Stimulated activated memory B cell treated with anti-CD40 and anti-IgM and Interleukin-4, amounts not matched to agents 10 μg/mL and 1 μg/mL and 100 μg/mL, for 72 hours (primary cell): ENCODE results near the gene ZNF74.

Source experiments
- ATAC-seq: fragments of 150-1000 bp; cut with Tn5 transposase; 2 replicates; pipeline ENCODE4 v1.10.0; 2021
- H3K27ac Mint-ChIP-seq: one replicate; pipeline ENCODE4 v1.8.0; 2022; ENCODE audit warnings: mild to moderate bottlenecking, mixed read lengths
- H3K27me3 Mint-ChIP-seq: one replicate; pipeline ENCODE4 v1.8.0; 2022; ENCODE audit warnings: mixed read lengths
- H3K36me3 Mint-ChIP-seq: one replicate; pipeline ENCODE4 v1.8.0; 2022; ENCODE audit warnings: mixed read lengths
- H3K4me1 Mint-ChIP-seq: one replicate; pipeline ENCODE4 v1.8.0; 2022; ENCODE audit warnings: mixed read lengths
- H3K4me3 Mint-ChIP-seq: one replicate; pipeline ENCODE4 v1.8.0; 2022; ENCODE audit warnings: mild to moderate bottlenecking, moderate library complexity, mixed read lengths
- H3K9me3 Mint-ChIP-seq: one replicate; pipeline ENCODE4 v1.8.0; 2022; ENCODE audit warnings: mixed read lengths

Gene ZNF74

DNA sequence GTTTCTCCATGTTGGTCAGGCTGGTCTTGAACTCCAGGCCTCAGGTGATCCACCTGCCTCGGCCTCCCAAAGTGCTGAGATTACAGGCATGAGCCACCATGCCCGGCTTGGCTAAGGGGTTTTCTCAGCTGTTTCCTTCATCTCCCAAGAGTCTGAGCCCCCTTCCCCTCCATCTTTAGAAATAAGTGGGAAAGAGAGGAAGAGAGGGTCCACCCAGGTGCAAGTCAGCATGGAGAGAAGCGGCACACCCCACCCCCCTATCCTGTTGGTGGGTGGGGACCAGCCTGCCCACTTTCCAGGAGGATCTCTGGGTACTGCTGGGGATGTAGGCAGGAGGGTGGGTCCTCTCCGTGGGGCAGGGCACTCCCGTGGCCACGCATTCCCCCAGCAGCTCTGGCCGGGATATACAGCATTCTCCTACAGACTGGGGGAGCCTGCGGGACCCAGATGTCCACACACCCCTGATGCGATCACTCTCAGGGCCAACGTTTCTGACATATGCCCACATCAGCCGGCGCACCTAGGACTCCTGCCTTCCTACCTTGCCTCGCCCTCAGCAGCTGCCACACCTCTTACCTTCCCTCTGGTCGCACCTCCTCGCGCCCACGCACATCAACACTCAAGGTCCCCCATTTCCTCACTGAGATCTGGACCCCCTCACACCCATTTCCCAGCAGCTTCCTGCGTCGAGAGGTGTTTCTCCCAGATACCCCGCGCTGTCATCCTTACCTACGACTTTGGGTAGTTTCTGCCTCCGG is 34.7 kb downstream of the ZNF74 start:
- peak overlapping the region; percentile 89 for H3K4me3 Mint-ChIP-seq
- no peaks in the 10 kb centered on the region for H3K36me3 Mint-ChIP-seq
- peak overlapping the region; percentile 58 for H3K27ac Mint-ChIP-seq
- peaks cover 19% of the 10 kb centered on the region for H3K4me1 Mint-ChIP-seq
- peaks cover 69% of the 10 kb centered on the region for H3K27me3 Mint-ChIP-seq
- H3K9me3 Mint-ChIP-seq, result no peaks in the 10 kb centered on the region
- no peak for ATAC-seq

DNA sequence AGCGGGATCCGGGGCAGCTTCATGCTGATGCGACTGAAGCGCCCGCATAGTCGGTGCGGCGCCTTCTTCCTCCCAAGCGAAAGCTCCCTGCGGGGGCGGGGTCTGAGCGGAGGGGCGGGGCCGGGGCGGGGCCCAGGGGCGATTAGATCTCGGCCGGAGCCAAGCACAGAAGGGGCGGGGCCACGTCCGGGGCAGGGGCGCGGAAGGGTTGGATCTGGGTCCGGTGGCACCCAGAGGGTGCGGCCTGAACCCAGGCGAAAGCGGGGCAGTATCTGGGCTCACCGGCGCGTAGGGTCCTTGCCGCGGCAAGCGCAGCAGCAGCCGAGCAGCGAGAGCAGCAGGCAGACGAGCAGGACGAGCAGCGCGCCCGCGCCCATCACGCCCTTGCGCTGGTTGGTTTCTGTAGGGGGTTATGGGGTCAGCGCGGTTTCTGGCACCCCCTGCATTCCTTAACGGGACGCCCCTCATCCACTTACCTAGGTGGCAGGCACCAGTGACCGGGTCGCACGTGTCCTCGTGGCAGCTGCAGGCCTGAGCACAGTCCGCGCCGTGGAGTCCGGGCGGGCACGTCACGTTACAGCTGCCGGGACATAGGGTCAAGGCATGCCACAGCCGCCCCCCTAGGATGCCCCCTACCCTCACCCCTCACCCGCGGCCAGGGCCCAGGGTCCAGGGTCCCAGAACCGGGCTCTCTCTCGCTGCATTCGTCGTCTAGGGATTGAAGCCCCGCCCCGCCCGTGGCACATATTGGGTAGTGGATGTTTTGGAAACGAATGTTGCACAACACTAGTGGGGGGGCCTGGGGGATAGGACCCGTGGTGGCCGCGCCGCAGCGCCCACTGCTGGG is 35.5 kb downstream of the ZNF74 start:
- peak; percentile 82 for ATAC-seq
- Mint-ChIP-seq H3K4me3 (peak overlapping the region; percentile 89), H3K36me3 (no peaks in the 10 kb centered on the region), H3K27ac (peak overlapping the region; percentile 58), H3K9me3 (no peaks in the 10 kb centered on the region), H3K27me3 (peaks cover 69% of the 10 kb centered on the region), H3K4me1 (peaks cover 19% of the 10 kb centered on the region)

DNA sequence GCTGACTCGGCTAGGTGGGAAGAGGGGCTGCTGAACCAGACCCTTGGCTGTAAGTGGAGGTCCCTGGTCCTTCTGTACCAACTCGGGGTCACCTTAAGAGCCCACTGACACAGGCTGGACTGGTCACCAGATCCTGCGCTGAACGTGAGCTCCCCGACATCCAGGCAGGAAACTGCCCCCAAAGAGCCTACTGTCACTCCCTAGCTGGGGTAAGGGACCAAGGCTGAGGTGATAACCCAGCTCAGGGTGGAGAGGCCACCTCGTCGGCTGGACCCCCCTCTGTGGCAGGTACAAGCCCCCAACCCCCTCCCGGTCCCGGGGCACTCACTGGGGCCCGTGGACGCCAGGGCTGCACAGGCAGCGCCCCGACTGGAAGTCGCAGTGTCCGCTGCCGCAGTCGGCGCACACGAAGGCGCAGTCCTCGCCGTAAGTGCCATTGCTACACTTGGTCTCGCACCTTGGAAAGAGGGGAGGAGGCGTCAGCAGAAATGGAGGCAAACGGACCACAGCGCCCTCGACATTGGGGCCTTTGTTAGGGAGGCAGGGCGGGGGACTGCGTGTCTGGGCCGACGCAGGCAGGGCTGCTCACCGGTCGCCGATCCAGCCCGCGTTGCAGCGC is 36.3 kb downstream of the ZNF74 start:
- ATAC-seq, result peak; percentile 2
- Mint-ChIP-seq H3K4me1 (peaks cover 14% of the 10 kb centered on the region), H3K27ac (no peak overlapping the region), H3K36me3 (no peaks in the 10 kb centered on the region), H3K27me3 (peaks cover 69% of the 10 kb centered on the region), H3K4me3 (peak overlapping the region; percentile 89), H3K9me3 (no peaks in the 10 kb centered on the region)

DNA sequence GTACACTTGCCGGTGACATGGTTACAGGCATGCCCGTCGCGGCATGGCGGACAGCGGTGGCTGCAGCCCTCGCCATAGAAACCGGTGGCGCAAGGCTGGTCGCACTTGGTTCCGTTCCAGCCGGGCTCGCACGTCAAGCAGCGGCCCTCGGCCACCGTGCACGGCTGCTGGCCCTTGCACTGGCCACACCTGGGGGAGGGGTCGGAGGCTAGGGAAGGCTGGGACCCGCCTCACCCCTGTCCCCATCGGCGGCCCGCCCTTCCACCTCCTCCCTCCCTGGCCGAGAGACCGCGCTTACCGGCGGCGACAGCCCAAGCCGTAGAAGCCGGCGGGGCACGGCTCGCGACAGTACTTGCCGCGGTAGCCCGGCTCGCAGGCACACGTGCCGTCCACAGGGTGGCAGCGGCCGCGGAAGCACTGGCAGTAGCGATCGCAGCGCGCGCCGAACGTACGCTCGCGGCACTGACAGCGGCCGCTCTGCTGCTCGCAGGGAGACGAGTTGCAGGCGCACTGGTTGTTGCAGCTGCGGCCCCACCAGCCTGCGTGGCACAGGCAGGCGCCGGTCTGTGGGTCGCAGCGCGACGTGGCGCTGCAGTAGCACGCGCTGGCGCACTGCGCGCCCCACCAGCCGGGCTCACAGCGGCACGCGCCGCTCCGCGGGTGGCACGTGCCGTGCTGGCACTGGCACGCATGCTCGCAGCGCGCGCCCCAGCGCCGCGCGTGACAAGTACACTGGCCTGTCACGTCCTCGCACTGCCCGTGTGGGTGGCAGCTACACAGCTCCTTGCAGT is 37.0 kb downstream of the ZNF74 start:
- ATAC-seq, result peak; percentile 53
- Mint-ChIP-seq H3K4me1 (peaks cover 13% of the 10 kb centered on the region), H3K27me3 (peaks cover 73% of the 10 kb centered on the region)

DNA sequence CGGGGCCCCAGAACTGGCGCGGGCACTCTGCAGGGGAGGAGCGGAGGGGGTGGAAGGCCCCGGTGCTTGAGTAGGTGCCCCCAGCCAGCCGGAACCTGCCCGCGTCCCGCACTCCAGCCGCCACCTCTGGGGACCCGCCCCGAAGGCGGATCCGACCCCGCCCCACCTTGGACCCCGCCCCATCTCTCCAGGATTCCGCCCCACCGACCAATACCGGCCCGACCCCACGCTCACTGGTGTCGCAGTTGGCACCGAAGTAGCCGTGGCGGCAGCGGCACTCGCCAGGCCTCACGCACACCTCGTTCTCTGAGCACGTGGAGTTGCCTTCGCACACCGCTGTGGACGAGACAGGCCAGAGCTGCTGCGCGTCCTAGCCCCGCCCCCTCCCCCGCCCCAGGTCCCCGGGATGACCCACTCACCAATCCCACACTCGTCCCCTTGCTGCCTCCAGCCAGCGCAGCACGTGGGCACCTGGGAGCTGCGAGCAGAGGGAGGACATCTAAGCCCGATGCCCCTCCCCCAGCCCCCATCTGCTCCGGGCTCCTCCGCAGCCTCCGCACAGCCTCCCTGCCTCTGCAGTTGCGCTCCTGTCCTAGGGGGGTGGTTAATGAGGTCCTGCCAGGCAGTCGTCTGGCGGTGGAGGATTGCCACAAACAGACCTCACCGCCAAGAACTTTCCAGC is 37.7 kb downstream of the ZNF74 start:
- H3K27me3 Mint-ChIP-seq, result peaks cover 75% of the 10 kb centered on the region
- H3K9me3 Mint-ChIP-seq, result no peaks in the 10 kb centered on the region
- ATAC-seq, result no peak
- no peak overlapping the region for H3K27ac Mint-ChIP-seq
- peak overlapping the region; percentile 28 for H3K4me3 Mint-ChIP-seq
- H3K36me3 Mint-ChIP-seq, result no peaks in the 10 kb centered on the region
- peaks cover 15% of the 10 kb centered on the region for H3K4me1 Mint-ChIP-seq

More for the DNA sequence above, 37.0 kb downstream of the ZNF74 start:
- no peak overlapping the region for H3K27ac Mint-ChIP-seq
- H3K4me3 Mint-ChIP-seq, result peak overlapping the region; percentile 68
- no peaks in the 10 kb centered on the region for H3K36me3 Mint-ChIP-seq
- no peaks in the 10 kb centered on the region for H3K9me3 Mint-ChIP-seq

DNA sequence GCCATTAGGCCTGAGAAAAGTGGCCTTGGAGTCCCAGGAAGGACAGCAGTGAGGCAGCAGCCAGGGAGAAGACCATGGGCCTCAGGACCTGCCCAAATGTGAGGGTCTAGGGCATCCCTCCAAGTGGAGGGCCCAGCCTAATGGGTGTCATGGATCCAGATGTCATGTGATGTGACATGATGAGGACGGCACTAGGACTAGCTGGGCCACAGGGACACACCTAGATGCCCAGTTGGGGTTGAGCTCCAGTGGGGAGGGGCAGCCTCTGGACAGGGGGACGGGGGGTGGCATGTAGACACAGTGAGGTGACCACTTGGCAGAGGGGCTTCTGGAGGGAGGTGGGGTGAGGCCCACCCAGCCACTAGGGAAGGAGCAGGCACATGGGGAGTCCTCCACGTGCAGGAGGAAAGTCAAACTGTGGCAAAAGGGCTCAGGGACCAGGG is 38.3 kb downstream of the ZNF74 start:
- no peaks in the 10 kb centered on the region for H3K36me3 Mint-ChIP-seq

DNA sequence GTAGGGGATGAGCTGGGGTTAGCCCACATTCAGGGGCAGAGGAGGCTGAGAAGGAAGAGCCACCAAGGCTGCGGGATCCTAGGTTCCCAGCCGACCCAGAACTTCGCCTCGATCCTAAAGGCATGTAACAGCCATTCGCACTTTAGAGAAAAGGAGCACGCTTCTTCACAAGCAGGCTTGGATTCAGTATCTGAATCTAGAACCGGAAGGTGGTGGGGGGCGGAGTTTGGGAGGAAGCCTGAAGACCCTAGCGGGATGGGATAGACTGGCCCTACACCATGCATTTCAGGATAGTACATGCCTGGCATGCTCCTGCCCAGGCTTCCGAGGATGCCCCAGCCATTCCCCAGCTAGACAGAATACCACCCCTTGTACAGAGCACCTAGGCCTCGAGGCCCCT is 39.2 kb downstream of the ZNF74 start:
- Mint-ChIP-seq H3K27ac (no peak overlapping the region), H3K4me3 (no peak overlapping the region), H3K27me3 (peaks cover 72% of the 10 kb centered on the region), H3K4me1 (peaks cover 25% of the 10 kb centered on the region), H3K36me3 (no peaks in the 10 kb centered on the region), H3K9me3 (no peaks in the 10 kb centered on the region)
- no peak for ATAC-seq

More for the DNA sequence above, 38.3 kb downstream of the ZNF74 start:
- Mint-ChIP-seq H3K9me3 (no peaks in the 10 kb centered on the region), H3K27ac (no peak overlapping the region), H3K4me3 (peak overlapping the region; percentile 28), H3K4me1 (peaks cover 21% of the 10 kb centered on the region), H3K27me3 (peaks cover 75% of the 10 kb centered on the region)
- no peak for ATAC-seq

DNA sequence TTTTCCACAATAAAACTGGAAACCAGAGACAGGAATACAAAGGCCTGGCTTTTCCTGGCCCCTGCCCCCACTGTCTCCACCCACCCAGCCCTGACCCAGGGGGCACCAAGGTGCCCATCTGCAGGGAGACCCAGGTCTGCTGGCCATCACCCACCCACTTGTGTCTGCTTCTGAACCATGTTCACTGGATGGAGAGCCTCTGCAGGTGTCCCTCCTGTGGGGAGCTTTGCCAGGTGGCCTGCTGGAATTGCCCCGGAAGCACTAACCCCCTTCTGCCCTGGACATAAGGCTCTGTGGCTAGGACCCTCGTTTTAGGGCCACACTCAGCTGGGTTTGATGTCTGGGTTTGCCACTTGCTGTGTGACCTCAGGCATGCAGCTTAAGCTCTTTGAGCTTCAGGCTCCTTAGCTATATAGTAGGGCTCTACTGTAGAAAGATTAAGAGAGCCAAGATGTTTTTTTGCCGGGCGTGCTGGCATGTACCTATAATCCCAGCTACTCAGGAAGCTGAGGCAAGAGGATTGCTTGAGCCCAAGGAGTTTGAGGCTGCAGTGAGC is 39.8 kb downstream of the ZNF74 start:
- Mint-ChIP-seq H3K4me1 (peaks cover 28% of the 10 kb centered on the region), H3K9me3 (no peaks in the 10 kb centered on the region), H3K4me3 (no peak overlapping the region), H3K27ac (no peak overlapping the region), H3K27me3 (peaks cover 72% of the 10 kb centered on the region), H3K36me3 (no peaks in the 10 kb centered on the region)
- ATAC-seq, result no peak

DNA sequence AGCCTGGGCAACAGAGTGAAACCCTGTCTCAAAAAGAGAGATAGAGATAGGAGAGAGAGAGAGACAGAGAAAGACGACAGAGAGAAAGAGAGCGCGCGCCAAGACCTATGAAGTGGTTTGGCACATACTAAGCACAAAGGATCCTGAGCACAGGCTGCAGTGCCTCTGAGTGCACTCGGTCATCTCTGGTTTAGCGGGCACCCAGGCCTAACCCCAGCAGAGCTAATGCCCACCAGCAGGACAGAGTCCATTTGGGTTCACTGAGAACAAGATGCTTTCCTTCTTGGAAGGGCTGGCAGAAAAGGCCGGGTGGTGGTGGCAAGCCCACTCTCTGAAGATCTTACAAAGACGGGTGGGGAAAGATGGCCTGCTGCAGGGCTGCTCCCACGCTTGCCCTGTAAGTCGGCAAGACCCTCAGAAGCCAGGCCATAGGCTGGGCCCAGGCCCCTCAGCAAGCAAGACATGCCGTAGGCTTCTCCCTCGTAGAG is 40.4 kb downstream of the ZNF74 start:
- Mint-ChIP-seq H3K36me3 (no peaks in the 10 kb centered on the region), H3K9me3 (no peaks in the 10 kb centered on the region), H3K4me1 (peaks cover 23% of the 10 kb centered on the region), H3K4me3 (no peak overlapping the region), H3K27ac (no peak overlapping the region), H3K27me3 (peaks cover 69% of the 10 kb centered on the region)
- ATAC-seq, result no peak

DNA sequence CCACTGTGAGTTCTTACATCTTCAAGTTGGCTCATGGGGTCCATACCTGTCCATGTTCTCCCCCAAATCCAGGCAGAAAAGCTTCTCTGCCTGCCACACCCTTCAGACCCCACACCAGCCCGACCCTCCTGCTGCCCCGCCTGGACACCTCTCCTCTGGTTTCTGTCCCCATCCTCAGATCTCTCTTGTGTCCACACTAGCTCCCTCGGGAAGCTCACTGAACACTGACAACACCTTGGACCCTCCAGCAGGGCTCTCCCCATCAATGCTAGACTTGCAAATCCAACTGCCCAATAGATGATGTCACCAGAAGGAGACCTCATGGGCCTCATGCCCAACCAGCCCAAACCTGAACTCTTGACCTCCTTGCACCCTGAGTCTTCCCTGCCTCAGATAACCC is 40.8 kb downstream of the ZNF74 start:
- Mint-ChIP-seq H3K4me1 (peaks cover 22% of the 10 kb centered on the region), H3K27ac (no peak overlapping the region), H3K36me3 (no peaks in the 10 kb centered on the region), H3K4me3 (no peak overlapping the region), H3K9me3 (no peaks in the 10 kb centered on the region), H3K27me3 (peaks cover 67% of the 10 kb centered on the region)
- ATAC-seq, result no peak

DNA sequence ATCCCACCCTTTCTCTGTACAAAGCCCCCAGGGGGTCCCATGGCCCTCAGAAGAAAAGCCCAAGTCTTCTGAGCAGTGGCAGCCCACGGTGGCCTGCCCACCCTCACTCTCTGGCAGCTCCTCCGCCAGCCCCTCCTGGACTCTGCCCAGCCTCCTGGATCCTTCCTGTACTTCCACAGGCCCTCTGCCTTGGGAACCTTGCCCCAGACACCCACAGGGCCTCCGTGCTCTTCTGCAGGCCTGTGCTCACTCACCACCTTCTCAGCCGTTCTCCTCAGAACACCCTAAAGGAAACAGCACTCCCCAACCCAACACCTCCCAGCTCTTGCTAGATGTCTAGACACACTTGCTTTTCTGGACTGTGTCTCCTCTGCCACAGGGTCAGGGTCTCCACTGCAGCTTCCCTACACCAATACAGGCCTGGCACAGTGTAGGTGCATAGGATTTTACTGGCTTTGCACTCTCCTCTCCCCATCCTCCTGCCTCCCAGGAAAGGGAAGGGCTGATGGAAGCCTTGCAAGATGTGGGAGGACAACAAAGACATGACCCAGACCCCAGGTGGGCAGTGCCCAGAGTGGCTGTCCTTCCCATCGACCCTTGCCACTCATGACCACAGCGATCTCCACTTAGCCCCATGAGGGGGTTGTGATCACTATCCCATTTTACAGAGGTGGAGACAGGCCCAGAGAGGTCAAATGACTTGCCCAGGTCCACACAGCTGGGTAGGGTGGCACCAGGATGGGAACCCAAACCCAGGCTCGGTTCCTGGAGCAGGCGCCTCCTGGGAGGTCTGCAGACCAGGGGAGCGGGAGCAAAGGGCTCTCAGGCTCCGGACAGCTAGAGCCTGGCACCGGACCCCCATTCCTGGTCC is 41.7 kb downstream of the ZNF74 start:
- Mint-ChIP-seq H3K27ac (no peak overlapping the region), H3K27me3 (peaks cover 67% of the 10 kb centered on the region), H3K9me3 (no peaks in the 10 kb centered on the region), H3K4me1 (peaks cover 22% of the 10 kb centered on the region), H3K36me3 (no peaks in the 10 kb centered on the region), H3K4me3 (no peak overlapping the region)
- ATAC-seq, result no peak

DNA sequence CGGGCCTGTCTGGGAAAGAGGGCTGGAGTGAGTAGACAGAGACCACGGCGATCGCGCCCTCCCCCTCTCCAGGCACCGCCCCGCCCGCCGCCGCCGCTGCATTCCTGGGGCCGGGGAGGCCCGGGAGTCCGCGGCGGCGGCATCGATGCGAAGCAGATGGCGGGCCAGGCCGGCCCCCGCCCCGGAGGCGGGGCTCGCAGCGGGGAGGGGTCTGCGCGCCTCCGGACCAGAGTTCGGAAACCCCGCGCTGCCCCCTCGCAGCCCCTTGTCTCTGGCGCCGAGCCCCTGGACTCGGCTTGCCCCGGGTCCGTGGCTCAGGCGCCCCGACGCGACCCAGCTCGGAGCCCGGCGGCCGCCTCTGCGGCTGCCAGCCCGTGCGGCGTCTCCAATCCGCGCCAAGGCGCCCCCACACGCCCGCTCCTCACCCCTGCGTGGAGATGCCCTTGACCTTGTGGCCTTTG is 42.4 kb downstream of the ZNF74 start:
- peaks cover 22% of the 10 kb centered on the region for H3K4me1 Mint-ChIP-seq
- ATAC-seq, result no peak
- H3K4me3 Mint-ChIP-seq, result peak overlapping the region; percentile 73
- H3K9me3 Mint-ChIP-seq, result no peaks in the 10 kb centered on the region
- no peaks in the 10 kb centered on the region for H3K36me3 Mint-ChIP-seq
- no peak overlapping the region for H3K27ac Mint-ChIP-seq
- peaks cover 67% of the 10 kb centered on the region for H3K27me3 Mint-ChIP-seq
